GM18907 (cell line): ENCODE measurements around the gene HYAL1.
A peak's percentile ranks its signal among the peaks of the same experiment; 100 is the strongest.
"Not testable (repeated sequence)": the region's sequence is repeated elsewhere in the genome, so short reads cannot be mapped to it uniquely, and the experiment has no call there.

Source experiments
- ATAC-seq: cut with Tn5 transposase; IDR thresholded peaks from one replicate; pipeline ENCODE4 v1.9.1; 2021; ENCODE audit warnings: mild to moderate bottlenecking, moderate library complexity; ENCODE audit not compliant: unreplicated experiment

HYAL1 gene

GRCh38 chr3:50319181-50319893 is 16.0 kb upstream of the HYAL1 start:
- ATAC-seq = no peak

- no peak for ATAC-seq
These were observed 15.2 kb upstream of the HYAL1 start for GRCh38 chr3:50318615-50319014.

DNA sequence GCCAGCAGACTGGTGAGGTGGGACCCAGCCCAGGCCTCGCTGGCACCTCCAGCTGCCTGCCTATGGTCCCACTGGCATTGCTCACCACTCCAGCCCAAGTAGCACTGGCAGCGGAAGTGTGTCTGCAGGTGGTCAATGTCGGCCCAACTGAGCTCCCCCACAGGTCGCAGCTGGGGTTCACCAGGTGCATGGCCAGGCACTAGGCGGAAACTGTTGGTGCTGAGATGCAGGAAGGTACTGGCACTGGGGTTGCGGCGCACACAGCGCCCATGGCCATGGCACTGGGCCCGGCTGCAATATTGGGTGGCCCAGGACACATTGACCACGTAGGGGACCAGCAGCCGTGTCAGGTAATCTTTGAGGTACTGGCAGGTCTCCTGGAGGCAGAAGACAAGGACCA is 14.8 kb upstream of the HYAL1 start:
- ATAC-seq = no peak

GRCh38 chr3:50317300-50317699 is 13.9 kb upstream of the HYAL1 start:
- ATAC-seq = no peak

DNA sequence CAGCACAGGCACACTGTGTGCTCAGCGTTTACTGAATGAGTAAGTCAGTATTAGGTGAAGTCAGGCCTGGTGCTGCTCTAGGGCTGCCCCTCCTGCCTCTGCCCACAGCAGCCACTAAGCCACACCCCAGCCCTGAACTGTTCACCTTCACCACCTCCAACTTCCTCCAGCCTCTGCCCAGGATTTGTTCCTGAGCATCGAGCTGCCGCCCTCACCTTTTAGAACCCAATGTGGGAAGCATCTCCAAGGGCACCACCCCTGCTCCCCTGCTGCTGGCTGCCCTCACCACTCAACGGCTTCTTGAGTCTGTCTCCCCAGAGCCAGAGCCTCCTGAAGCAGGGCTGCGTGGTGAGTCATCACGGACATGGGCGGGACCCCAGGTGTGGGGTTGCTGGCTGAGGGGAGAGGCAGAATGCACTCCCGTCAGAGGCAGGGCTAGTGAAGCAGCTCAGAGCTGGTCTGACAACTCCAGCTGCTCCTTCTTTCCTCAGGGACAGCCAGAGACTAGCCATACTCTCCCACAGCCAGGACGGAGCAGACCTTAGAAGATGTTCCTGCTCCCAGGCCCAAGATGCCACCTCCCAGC is 13.4 kb upstream of the HYAL1 start:
- ATAC-seq = no peak

DNA sequence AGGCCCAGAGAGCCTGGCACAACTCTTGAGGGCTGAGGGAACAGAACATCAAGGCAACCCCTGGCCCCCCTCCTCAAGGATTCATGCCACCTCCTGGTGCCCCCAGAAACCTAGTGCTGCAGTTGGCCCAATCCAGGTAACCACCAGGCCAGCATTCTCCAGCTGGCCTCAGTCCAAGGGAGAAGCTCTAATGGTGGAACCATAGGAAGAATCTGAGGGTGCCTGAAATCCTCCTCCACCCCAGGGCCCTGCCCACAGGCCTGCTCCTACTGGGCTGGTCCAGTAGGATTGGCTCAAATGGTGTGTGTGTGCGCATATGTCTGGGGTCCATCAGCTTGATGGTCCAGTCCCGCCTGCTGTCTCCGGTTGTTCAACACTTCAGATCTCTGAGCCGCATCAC is 11.4 kb upstream of the HYAL1 start:
- ATAC-seq = no peak

GRCh38 chr3:50314342-50314741 is 11.0 kb upstream of the HYAL1 start:
- no peak for ATAC-seq

DNA sequence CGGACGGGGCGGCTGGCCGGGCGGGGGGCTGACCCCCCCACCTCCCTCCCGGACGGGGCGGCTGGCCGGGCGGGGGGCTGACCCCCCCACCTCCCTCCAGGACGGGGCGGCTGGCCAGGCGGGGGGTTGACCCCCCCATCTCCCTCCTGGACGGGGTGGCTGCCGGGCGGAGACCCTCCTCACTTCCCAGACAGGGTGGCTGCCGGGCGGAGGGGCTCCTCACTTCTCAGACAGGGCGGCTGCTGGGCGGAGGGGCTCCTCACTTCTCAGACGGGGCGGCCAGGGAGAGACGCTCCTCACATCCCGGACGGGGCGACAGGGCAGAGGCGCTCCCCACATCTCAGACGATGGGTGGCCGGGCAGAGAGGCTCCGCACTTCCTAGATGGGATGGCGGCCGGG is 8.7 kb upstream of the HYAL1 start:
- not testable (repeated sequence) for ATAC-seq

DNA sequence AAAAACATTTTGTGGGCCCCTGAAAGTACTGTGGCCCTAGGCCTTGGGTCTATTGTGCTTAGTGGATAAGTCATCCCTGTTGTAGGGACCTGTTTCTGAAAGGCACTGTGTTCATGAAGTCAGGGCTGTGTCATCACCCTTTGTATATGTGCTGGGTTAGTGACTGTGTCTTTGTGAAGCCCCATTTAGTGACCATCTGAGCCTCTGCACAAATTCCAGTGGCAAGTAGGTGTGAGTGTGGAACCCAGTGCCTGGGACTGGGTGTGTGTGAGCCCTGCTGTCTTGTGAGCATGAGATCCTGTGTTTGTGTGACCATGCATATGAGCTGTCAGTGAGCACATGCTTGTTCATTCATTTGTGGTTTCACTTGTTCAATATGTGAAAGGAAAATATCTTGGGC is 1.2 kb upstream of the HYAL1 start:
- ATAC-seq = no peak

- ATAC-seq = no peak
These were observed 1.0 kb downstream of the HYAL1 start for GRCh38 chr3:50302095-50303012.

GRCh38 chr3:50300681-50301254 is 2.6 kb downstream of the HYAL1 start:
- no peak for ATAC-seq

GRCh38 chr3:50299929-50300680 is 3.3 kb downstream of the HYAL1 start:
- ATAC-seq = no peak

GRCh38 chr3:50299638-50299928 is 3.8 kb downstream of the HYAL1 start:
- no peak for ATAC-seq

DNA sequence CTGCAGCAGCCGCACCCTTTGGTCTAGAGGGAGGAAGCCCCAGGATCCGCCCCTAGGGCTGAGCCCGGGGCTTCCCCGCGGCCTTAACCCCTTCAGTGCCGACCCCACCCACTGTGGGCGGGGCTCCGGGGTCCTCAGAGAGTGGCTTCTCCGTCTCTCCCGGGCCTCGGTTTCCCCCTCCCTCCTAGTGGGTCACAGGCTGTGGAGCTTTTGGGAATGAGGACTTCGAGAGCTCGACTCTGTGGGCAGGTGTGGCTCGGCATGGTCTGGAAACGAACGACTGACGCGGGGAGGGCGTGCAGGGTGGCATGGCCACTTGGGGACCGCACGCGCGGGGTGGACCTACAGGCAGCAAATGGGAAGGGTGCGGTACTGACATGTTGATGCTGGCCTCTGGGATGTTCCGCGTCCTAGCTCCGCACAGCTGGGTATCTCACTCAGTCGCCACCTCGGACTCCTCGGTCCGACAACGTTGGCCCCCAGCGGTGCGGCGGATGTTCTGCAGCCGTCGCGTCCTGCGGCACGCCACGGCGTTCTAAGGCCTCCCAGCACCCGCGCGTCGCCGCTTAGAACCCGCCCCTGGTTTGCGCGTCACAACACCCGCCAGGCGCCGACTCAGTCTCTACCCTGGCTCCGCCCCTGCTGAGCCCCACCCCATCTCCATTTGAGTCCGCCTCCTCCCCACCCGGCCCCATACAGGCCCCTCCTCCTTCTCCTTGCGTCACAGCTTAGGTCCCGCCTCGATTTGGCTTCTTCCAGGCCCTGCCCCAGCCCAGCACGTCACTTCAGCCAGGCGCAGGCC is 4.3 kb downstream of the HYAL1 start, which contains the start of the genes HYAL3 and NAA80:
Gene HYAL3 (minus strand): TSS at position 570 of the 802 bp plus-strand sequence. CDS start 3,803 bp downstream, outside the sequence.
Gene NAA80 (minus strand): TSS at position 570 of the 802 bp plus-strand sequence. CDS start 1,942 bp downstream, outside the sequence.
- ATAC-seq = peak; percentile 81

GRCh38 chr3:50297896-50298725 is 5.3 kb downstream of the HYAL1 start:
- no peak for ATAC-seq

- no peak for ATAC-seq
These were observed 6.0 kb downstream of the HYAL1 start for GRCh38 chr3:50297384-50297775.

- no peak for ATAC-seq
These were observed 6.5 kb downstream of the HYAL1 start for GRCh38 chr3:50296721-50297383.
